Kidney capillary endothelial cell (primary cell): Measurements from ENCODE around the gene HDAC9.

Source experiments
- DNase-seq: peaks from one replicate; pipeline ENCODE4 v3.0.0-alpha.2; 2018; ENCODE audit warnings: low spot score

The HDAC9 gene

GRCh38 chr7:18663321-18663720 lies 167.8 kb downstream of the HDAC9 start:
- peak; percentile 90 for DNase-seq

GRCh38 chr7:18666107-18666728 lies 170.7 kb downstream of the HDAC9 start:
- DNase-seq: peak; percentile 80

- peak; percentile 88 for DNase-seq
Measured at GRCh38 chr7:18667466-18667865, 171.9 kb downstream of the HDAC9 start.

GRCh38 chr7:18671176-18671575 lies 175.6 kb downstream of the HDAC9 start:
- no peak for DNase-seq

- DNase-seq: no peak
Measured at GRCh38 chr7:18675579-18675978, 180.0 kb downstream of the HDAC9 start.

GRCh38 chr7:18679261-18679660 lies 183.7 kb downstream of the HDAC9 start:
- DNase-seq: no peak

GRCh38 chr7:18680576-18680975 lies 185.0 kb downstream of the HDAC9 start:
- DNase-seq: no peak

- DNase-seq: no peak
Measured at GRCh38 chr7:18684916-18685315, 189.4 kb downstream of the HDAC9 start.

- no peak for DNase-seq
Measured at GRCh38 chr7:18685971-18686370, 190.4 kb downstream of the HDAC9 start.

- DNase-seq: no peak
Measured at GRCh38 chr7:18689551-18689950, 194.0 kb downstream of the HDAC9 start.

GRCh38 chr7:18693406-18693805 lies 197.9 kb downstream of the HDAC9 start:
- peak; percentile 10 for DNase-seq

GRCh38 chr7:18693816-18694215 lies 198.3 kb downstream of the HDAC9 start:
- no peak for DNase-seq

GRCh38 chr7:18694484-18694883 lies 198.9 kb downstream of the HDAC9 start:
- no peak for DNase-seq

GRCh38 chr7:18694911-18695310 lies 199.4 kb downstream of the HDAC9 start:
- DNase-seq: no peak

GRCh38 chr7:18698258-18698734 lies 202.7 kb downstream of the HDAC9 start:
- DNase-seq: no peak

- no peak for DNase-seq
Measured at GRCh38 chr7:18700147-18700546, 204.6 kb downstream of the HDAC9 start.

- no peak for DNase-seq
Measured at GRCh38 chr7:18702071-18702829, 206.7 kb downstream of the HDAC9 start.

GRCh38 chr7:18703685-18704084 lies 208.1 kb downstream of the HDAC9 start:
- no peak for DNase-seq

GRCh38 chr7:18706670-18707069 lies 211.1 kb downstream of the HDAC9 start:
- no peak for DNase-seq

GRCh38 chr7:18708204-18708603 lies 212.7 kb downstream of the HDAC9 start:
- no peak for DNase-seq

- no peak for DNase-seq
Measured at GRCh38 chr7:18715988-18716387, 220.4 kb downstream of the HDAC9 start.

GRCh38 chr7:18721429-18721828 lies 225.9 kb downstream of the HDAC9 start:
- no peak for DNase-seq

- no peak for DNase-seq
Measured at GRCh38 chr7:18724318-18724717, 228.8 kb downstream of the HDAC9 start.
